GM18867 (cell line): ENCODE data around the gene CLCF1.

Source experiments
- ATAC-seq: cut with Tn5 transposase; IDR thresholded peaks from one replicate; pipeline ENCODE4 v1.9.1; 2021; ENCODE audit warnings: mild to moderate bottlenecking, moderate library complexity; ENCODE audit not compliant: unreplicated experiment

Gene CLCF1

GRCh38 chr11:67372993-67373647, at the start of gene CLCF1:
Gene CLCF1, minus strand, starts transcription at chr11:67373598. Its CDS starts 59 bp downstream, at chr11:67373539.
- no peak for ATAC-seq

- no peak for ATAC-seq
These were observed 49.5 kb upstream of the CLCF1 start for GRCh38 chr11:67422891-67423290.

GRCh38 chr11:67421430-67422031, 48.1 kb upstream of the CLCF1 start:
- ATAC-seq, result no peak

GRCh38 chr11:67420646-67421429, 47.4 kb upstream of the CLCF1 start:
- ATAC-seq, result peak; percentile 83

DNA sequence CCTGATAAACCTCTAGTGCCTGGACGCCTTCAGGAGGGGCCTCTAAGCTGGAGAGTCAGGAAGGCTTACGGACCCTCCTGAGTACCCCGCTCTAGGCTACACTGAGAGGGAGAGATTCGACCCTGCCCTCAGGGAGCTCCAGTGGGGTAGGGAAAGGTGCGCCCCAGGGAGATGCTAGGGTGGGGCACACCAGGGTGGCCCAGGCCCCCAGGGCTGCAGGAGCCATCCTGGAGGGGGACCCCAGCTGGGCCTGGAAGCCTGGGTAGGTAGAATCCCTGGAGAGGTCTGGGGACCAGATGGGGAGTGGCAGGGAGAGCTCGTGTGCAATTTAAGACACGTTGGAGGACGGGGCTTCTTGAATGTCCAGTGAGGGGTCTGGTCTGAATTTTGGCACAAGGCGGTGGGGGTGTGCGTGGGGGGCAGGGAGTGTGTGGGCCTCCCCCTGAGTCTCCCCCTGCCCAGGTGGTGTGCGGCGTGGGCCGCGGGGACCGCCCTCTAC, 46.8 kb upstream of the CLCF1 start:
- no peak for ATAC-seq

- ATAC-seq, result no peak
These were observed 46.1 kb upstream of the CLCF1 start for GRCh38 chr11:67419325-67420049.

DNA sequence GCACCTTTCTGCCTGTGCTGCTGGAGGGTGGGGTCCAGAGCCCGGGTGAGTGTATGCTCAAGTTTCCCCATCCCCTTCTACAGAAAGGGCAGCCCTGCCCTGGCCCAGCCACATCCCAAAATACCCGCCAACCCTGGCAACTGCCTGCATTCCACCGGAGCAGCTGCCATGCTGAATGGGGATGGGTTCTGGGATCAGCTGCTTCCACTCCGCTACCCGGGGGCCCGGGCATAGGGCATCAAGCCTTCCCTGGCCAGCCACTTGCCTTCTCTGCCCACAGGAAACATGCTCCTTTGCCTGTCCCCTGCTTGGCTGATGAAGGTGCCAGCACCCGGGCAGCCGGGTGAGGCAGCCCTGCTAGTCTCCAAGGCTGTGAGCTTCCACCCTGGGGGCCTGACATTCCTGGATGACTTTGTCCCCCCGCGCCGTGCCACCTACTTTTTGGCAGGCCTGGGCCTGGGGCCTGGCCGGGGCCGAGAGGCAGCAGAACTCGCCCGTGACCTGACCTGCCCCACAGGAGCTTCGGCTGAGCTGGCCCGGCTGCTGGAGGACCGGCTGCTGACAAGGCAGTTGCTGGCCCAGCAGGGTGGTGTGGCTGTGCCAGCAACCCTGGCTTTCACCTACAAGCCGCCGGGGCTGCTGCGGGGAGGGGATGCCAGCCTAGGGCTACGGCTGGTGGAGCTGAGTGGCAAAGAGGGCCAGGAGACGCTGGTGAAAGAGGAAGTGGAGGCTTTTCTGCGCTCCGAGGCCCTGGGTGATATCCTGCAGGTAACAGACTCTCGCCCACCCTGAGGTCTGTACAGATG, 45.3 kb upstream of the CLCF1 start:
- ATAC-seq, result no peak

DNA sequence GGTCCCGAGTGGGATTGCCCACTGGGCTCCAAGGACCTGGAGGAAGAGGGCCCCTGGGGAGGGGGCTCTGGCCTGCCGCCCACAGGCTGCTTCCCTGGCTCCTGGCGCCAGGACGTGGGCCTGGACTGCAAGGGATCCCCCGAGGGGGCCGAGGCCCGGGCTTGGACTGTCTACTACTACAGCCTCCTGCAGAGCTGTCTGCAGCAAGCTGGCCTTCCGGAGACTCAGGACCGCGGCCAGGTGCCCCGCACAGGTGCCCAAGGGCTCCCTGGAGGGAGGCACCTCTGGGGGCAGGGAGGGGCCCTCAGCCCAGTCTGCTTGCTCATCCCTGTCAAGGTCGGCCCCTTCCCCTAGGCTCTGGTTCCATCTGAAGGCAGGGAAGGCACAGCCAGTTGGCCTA, 44.0 kb upstream of the CLCF1 start:
- no peak for ATAC-seq

DNA sequence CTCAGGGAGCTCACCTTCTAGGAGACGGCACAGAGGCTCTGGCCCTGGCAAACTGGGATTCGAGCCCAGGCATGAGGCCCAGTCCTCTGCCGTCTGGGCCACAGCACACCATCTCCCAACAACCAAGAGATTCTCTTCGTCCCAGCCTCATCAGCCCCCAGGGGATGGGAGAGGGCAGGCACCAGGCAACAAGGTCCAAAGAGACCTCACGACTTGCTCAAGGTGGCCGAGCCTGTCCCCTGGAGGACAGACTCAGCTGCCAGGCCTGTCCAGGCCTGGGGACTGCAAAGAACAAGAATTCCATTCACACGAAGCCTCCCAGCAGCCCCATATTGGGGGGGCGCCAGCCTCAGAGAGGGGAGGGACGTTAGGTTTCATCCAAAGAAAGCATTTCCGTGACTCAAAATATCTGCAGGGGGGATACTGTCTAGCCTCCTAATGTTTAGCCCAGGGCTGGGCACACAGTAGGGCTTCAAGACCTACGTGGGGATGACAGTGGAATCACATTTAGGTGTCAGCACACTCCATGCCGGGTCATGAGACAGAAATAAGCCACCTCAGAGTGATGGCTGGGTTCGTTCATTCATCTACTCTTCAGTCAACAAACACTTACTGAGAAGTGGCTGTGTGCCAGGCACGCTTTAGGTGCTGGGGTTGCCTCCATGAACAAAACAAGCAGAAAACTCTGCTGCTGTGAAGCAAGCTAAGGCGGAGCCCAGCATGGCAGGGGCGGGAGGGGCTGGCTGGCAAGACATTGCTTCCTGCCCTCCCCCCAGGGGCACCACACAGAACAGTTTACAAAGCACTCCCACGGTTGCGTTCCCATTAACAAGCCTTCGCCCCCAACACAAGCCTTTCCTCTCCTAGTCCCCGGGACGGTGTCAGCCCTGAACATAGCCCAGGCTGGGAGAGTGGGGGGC, 43.3 kb upstream of the CLCF1 start:
- no peak for ATAC-seq

- no peak for ATAC-seq
These were observed 42.3 kb upstream of the CLCF1 start, which contains the start of gene CARNS1 for GRCh38 chr11:67415501-67416304. Gene CARNS1, plus strand, starts transcription at chr11:67415678. Its CDS starts 522 bp downstream, at chr11:67416200.

DNA sequence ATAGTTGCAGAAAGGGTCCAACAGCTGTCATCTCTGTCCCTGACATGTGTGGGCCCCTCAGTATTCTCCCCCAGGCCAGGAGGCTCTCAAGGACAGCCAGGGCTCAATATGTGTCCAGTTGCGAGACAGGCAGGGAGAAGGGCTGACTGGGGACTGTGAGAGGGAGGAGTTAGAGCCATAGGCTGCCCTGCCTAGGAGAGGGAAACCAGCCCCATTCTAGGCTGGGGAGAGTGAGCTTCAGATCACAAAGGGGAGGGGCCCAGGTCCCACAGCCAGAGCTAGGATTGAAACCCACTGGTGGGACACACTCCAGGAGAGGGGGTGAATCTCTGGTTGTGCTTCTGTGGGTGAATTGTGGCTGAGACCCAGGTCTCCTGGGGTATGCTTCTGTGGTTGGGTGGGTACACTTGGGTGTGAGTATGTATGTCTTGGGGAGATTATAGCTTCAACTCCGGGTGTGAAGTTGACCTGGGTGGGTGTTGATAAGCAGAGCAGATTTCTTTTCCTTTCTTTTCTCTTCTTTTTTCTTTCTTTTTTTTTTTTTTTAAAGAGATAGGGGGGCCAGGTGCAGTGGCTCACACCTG, 40.0 kb upstream of the CLCF1 start:
- no peak for ATAC-seq

DNA sequence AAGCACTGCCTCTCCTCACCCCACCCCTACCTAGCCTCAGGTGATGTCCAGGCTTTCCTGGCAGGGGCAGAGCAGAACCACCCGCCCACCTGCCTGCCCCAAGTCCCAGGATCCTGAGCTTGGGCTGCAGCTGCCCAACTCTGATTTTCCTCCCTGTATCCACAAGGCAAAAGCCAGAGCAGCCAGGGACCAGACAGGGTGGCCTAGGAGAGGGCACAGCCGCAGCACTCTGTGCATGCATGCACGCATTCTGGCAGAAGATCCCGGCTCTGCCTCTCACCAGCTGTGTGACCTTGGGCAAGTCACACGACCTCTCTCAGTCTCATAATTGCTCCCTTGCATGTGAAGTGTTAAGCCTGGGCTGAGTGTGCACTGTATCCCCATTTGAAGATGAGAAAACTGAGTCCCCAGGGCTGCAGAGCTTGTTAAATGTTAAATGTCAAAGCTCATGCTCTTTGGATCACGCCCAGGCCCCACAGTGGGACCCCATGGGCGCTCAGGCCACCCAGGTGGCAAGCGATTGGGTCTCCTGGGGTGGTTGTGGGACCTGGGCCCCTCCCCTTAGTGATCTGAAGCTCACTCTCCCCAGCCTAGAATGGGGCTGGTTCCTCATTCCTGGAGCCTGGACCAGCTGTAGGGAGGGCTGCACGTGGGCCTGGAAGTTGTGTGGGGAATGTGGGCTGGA, 39.2 kb upstream of the CLCF1 start:
- ATAC-seq, result no peak

DNA sequence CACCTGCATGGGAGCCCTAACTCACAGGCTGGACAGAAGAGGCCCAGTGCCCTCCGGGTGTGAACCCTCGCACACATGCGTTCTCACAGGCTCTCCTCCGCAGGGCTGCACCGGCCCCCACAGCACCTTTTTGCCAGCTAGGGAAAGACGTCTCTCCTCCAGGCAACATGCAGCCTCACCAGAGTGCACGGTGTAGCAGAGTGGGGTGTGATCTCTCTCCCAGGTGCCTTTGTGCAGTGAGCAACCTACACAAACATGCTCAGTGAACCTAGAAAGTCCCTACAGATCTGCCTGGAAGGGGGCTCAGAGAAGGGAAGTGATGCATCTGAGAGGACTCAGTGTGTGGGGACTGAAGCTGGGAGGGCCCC, 38.4 kb upstream of the CLCF1 start:
- ATAC-seq, result no peak

DNA sequence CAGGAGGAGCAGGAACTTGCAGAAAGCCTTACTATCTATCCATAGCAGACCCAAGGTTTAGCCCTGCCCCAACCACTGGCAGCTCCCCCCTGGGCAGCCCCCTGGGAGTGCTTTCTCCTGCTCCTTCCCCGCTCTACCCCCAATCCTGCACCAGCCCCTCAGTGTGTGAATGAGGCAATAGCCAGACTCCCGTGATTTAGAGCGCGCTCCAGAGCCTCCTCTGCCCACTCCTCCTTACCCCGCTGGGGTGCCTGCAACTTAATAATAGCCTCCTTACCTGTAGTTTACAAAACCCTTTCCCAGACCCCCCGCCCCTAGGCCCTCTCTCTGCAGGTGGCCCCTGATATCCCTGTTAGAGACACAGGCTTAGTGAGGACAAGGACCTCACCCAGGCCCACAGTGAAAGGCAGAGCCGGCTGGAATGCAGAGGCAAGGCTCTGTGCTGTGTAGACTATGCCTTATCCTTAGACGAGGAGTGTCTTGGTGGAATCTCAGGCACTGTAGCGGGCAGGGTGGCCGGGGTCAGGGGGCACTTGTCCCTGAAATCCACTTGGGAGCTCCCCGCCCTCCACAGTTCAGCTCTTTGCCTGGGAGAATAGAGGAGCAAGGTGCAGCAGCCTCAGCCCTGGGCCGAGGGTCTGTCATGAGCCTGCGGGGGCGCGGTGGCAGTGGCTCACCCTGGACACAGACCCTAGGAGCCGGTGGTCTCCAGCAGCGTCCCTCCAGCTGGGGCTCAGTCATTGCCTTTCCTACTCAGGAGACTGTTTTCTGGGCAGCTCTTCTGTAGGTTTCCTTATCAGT, 37.8 kb upstream of the CLCF1 start:
- ATAC-seq, result no peak

- no peak for ATAC-seq
These were observed 37.0 kb upstream of the CLCF1 start for GRCh38 chr11:67410369-67410831.

GRCh38 chr11:67409781-67410368, 36.5 kb upstream of the CLCF1 start:
- no peak for ATAC-seq
